HS-5 (cell line): ENCODE results near the gene PLA2G4A.
A peak's percentile ranks its signal among the peaks of the same experiment; 100 is the strongest.
"Not testable (repeated sequence)": the region's sequence is repeated elsewhere in the genome, so short reads cannot be mapped to it uniquely, and the experiment has no call there.

Source experiments
- DNase-seq: peaks from one replicate; pipeline ENCODE4 v3.0.0-alpha.2; 2012; ENCODE audit warnings: low read depth

PLA2G4A gene

DNA sequence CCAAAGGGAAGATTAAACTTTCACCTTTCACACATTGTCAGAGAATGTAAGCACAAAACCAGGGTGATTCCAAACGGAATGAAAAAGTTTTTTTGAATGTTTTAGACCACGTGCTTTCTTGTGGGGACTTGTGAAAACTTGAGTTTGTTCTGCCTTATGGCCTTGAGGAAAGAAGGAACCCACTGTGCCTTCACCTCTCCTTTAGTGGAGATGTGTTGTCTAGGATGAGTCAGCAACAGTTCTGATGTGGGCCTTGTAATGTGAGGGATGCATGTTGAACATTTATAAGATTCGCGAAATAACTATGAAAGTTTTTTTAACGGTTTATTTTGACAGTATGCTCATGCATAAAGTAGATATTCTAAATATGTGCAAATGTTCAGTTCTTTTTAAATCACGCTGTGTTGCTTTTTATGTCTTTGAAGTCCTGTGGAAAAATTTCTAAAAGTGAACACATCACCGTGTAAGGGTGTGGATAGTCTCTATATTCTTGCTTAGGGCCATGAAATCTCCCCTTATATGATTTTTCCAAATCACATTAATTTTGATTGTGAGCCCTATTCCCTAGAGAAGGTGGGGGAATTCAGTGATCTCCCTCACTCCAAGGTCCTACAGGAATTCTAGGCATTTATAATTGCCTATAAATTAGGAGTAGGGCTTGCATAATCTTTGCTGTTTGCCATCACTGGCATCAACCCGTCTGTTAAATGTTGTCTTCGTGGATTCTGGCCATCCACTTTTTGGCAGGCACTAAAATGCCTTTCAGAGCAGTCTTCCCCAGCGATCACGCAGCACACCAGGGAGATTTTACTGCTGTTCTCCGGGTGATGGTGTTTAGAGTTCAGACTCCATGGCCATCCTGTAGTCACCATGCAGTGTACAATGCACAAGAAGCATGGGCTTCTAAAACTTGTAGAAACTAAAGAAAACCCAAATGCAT is 47.4 kb downstream of the PLA2G4A start:
- no peak for DNase-seq

DNA sequence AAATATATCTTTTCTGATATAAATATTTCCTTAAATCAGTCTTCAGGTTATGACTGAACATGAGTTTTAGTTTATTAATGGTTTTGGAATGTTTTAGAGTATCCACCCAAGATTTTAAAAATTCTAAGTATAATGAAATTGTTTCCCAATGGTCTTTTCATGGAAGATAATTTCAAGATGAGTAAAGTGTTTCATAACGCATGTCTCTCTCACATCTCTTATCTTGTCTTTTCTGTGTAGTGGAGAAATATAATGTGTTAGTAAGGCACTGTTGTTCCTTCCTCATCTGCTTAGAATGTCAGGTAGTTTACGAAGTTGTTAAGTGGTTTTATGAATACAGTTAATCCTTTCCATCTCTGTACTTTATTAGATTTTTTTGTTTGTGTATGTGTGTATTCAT is 49.6 kb downstream of the PLA2G4A start:
- peak; percentile 22 for DNase-seq

DNA sequence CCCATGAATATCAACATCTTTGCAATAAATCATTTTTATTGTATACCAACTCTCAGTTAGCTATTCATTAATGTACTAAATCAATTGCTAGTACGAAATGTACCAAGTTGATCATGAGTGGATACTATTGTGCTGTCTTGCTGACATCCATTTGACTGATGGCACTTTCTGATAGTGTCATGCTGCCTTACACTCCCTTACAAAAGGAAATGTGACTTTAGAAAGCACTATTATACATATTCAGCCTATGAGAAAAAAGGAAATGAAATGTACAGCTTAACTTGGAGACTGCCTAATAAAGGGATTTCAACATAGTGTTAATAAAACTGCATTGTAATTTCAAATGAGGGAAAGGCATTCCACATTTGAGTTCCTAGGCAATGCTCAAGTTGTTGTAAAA is 52.2 kb downstream of the PLA2G4A start:
- DNase-seq, result no peak

DNA sequence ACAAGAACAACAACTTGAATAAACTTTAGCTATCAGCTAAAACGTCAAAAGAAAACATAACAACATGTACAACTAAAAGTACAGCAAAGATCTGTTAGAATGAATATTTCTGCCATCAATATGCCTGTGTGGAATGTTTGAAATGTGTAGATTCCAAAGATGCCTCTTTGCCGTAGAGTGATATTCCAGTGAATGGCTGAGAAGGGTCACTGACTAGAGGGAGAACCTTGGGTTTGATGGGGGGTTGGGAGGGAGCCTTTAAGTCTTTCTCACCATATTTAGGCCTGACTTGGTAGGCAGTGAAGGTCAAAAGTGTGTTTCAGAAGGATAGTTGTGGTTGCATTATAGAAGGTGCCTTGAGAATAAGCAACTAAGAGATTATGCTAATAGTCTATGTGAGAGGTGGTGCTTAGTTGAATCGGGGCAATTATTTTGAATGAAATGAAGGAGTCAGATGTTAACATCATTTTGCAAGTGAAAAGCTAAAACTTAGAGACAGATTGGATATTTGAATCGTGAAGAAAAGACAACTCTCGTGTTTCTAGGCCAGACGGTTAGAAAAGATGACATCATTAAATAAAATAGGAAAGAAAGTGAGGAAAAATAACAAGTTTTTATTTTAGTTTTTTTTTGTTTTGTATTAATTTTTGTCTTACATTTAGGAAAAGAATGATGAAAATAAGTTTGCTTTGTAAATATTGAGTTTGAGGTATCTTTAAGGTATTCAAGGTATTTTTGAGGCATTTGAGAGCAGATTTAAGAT is 53.8 kb downstream of the PLA2G4A start:
- no peak for DNase-seq

DNA sequence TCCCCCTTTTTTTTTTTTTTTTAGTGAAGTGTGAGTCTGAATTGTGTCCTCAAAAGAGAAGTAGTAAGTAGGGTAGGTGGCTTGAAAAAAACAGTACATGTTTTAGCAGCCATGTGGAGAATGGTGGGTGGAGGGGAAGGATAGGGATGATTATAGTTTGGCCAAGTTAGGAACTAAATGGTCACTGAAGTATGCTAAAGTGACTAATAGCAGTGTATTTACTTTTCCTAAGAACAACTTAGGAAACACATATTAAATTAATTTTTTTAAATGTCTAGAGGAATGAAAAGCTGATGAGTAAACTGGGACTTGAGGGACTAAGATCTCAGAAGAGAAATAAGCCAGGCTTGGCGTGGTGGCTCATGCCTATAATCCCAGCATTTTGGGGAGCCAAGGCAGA is 55.5 kb downstream of the PLA2G4A start:
- no peak for DNase-seq

DNA sequence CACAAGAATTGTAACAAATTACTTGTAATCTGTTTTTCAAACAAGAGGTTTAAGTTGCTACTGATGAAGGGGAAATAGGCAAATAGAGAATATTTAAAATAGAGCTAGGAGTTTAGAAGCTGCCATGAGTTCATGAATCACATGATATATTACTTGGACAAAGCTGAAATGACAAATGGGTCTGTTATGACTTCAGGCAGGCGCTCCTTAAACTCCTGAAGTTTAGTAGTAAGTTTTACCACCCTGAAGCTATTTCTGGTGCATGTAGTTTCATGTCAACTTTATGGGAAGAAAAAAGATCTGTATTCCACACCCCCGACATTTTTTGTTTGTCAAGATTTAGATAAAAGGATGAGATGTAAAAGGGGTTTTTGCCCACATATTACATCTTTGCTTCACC is 58.5 kb downstream of the PLA2G4A start:
- no peak for DNase-seq

DNA sequence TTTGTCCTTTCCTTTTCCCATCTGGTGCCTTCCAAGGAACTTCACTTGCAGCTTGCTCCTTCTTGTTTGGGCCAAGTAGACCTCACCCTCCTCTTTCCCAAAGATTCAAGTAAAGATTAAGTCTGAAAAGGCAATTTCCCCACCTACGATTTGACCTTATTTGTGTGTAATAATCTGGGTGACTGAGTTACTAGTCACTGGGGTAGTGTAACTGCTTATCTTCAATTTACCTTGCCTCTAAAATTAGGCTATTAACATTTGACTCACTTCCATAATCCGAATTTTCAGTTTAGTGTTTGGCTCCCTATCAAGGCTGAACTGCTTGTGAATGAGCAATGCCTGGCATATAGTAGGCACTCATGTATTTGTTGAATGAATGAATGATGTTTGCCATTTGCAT is 59.6 kb downstream of the PLA2G4A start:
- no peak for DNase-seq

DNA sequence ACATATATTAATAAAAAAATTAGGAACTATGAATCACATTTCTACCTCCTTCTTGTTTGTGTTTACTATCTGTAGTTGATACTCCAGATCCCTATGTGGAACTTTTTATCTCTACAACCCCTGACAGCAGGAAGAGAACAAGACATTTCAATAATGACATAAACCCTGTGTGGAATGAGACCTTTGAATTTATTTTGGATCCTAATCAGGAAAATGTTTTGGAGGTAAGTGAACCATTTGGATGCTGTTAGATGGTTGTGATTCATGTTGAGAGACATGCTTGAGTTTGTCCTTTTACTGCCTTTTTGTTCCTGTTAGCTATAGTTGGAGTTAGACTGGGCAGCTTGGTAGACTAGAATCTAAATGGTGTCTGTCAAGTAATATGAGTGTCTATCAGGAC is 64.2 kb downstream of the PLA2G4A start:
- no peak for DNase-seq

DNA sequence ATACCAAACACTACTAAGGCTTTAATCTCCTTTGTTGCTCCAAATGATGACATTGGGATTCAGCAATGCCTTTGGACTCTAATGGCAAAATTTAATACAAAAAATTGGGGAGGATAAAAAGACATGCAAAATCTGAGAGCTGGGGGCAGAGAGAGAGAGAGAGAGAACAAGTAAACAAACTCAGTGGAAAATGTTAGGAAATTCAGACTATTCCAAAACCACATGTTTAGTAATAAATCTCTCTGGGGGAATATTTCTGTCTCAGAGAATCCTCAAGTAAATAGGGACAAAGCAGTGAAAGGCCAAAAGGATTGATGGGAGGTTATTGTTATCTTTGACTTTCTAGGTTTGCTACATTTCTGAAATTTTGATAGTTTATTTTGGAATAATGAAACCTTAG is 65.7 kb downstream of the PLA2G4A start:
- no peak for DNase-seq

DNA sequence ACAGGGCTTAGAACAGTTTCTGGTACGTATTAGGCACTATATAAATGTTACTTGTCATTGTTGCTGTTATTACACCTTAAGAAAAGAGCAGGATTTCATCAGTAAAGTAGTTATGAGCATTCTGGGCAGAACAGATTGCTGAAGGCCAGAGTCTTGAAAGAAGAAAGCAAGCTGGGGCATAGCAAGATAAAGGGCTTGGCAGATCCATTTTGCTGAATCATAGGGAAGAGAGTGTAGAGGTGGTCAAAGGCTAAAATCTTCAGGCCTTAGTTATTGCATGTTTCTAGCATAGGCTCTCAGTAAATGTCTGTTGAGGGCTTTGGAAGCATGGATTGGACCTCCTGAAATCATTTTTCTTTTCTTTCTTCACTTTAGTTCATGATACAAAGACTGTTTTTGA is 67.5 kb downstream of the PLA2G4A start:
- DNase-seq, result no peak

DNA sequence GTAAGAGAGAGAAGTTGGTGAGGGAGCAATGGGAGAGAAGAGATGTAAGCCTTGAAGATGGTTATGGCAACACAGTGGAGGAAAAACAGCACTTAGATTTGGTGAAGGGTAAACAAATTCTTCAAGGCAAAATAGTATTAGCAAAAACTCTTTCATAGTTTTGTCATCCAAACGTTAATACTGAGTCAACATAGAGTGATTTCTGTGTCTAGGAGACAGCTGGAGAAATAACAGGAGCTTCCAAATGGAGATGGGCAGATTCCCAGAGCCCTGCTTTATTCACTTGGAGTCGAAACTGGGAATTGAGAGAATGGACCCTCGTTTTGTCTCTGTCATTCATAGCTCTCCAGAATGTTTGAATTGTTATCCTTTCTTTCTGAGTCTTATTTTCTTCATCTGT is 68.3 kb downstream of the PLA2G4A start:
- DNase-seq, result no peak

DNA sequence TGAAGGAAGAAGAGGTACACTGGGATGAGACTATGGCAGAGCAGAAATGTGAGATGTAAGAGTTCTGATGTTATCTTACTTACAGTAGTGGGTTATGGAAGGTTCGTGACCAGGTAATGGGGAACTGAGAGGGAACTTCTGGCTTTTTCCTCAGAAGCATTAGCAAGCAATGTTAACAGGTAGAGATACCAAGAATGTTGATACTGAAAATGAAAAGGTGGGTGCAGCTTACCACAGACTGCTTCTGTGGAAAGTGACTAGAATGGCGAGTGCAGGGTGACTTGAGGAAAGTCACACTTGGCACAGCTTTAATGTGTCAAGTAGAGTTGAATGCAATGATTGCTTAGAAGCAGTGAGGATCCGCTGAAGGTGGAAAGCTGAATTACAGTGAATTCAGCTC is 70.8 kb downstream of the PLA2G4A start:
- DNase-seq, result no peak

DNA sequence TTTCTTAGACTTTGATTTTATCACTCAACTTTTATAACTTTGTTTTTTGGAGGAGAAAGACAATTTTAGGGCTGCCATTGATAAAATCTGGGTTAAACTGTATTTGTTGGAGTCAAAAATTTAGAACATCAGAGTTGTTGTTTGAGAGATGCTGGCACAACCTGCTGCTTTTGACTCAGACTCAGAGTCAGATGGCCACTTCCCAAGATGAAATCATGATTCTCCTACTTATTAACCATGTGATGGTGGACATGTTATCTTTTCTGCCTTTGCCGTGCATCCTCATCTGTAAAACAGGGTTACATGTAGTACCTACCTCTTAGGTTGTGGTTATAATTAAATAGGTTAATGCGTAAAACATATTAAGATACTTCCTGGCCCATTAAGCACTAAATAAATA is 71.2 kb downstream of the PLA2G4A start:
- DNase-seq, result no peak

DNA sequence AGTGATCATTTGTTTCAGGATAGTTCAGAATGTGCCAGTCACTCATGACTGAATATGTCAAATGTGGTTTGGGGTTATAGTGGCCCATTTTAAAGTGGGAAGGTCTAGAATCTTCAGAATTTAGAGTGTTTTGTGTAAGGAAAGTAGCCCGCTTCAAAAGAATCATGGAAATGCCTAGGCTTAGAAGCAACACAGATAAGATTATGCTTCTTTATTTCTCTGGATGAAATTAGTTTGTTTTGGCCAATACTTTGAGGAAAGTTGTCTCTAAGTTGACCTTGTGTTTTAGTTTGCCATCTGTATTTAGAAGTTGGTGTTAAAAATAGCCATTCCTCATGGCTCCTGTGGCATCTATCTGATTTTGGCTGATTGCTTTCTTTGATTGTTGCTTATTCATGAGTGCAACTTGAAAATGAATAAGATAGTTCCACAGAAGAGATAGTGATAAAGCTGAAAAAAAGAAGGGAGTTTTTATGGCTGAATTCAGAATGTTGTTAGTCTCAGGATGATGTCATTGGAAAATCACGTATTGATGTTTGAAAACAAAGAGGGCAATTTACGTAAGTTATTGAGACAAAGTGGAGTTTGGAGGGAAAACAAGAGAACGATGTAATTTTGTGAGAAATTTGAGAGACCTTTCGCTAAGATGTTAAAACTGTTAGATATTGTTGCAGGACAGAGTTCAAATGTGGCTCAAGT is 71.9 kb downstream of the PLA2G4A start:
- no peak for DNase-seq

DNA sequence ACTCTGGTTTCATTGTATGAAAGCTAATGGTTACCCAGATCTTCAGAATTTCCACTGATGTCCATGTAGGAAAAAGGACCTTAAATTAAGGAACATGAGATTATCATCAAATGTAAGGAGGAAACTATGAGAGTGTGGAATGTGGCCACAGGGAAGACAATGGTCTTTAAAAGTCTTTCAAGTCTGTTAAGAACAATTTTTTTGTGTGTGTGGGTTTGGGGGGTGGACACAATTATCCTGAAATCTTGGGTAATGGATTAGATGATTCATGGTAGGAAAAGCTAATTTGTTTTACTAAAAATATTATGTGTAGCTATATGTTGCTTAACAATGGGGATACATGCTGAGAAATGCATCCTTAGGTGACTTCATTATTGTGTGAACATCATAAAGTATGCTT is 72.9 kb downstream of the PLA2G4A start:
- DNase-seq, result no peak

DNA sequence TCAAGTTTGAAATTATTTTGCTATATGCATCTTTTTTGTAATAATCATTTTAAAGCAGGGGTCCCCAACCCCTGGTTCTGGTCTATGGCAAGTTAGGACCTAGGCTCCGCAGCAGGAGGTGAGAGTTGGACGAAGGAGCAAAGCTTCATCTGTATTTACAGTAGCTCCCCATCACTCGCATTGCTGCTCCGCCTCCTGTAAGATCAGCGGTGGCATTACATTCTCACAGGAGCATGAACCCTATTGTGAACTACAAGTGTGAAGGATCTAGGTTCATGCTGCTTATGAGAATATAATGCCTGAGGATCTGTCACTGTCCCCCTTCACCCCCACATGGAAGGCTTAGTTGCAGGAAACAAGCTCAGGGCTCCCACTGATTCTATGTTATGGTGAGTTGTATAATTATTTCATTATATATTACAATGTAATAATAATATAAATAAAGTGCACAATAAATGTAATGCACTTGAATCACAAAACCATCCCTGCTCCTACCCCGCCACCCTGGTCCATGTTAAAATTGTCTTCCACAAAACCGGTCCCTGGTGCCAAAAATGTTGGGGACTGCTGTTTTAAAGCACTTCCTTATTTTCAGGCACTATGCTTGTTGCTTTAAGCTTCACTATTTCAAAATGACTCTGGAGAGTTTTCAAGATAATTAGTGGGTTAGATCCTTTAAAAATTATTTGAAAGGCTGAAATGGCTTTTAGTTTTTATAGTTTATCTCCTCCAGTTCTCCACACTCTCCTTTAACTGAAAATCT is 74.8 kb downstream of the PLA2G4A start:
- DNase-seq, result no peak

DNA sequence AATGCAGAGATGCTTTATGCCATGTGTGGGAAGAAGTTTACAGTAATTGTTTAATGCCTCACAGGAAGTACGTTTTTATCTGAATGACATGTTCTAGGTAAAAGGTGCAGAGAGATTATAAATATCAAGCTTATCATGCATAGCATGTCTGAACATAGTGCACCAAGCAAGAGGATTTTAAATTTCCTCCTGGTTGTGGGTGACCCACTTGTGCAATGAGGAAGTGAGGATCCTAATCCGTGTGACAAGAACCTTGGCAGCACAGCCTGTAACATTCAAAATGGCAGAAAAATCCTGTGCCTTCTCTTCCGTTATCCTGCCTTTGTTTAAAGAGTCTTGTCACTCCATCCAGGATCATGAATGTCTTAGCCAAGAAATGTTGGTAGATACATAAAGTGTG is 75.6 kb downstream of the PLA2G4A start:
- DNase-seq, result no peak

DNA sequence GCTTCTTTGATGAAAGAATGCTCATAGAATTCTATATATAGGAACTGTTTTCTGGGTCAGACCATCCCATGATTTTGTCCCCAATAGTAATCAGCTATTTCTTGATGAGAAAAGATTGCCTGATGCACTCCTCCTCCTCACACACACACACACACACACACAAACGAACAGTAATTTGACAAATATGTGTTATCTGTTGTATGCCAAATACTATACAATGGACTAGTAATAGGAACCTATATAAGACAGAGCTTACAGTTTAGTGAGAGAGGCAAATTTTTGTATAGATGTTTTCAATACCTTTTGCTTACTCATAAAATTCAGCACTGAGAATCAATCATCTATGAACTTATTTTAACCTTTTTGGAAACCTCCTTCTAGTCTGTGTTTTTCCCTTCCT is 76.8 kb downstream of the PLA2G4A start:
- DNase-seq, result no peak

DNA sequence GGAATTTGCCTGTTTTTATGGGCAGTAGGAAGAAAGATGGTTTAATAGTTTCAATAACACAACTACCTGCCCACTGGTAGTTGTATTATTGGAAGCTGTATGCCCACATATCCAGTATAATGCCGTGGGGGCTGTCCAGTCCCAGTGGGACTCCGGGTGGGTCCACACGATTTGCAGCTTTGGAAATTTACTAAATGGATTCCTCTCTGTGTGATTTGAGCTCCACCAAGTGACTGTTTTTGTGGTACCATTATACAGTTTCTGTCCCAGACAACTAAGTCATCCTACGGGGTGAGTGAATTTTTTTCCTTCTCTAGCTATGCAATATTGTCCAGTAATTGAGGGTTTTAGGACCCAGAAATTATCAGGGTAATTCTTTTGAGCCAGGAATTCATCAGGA is 86.8 kb downstream of the PLA2G4A start:
- no peak for DNase-seq

DNA sequence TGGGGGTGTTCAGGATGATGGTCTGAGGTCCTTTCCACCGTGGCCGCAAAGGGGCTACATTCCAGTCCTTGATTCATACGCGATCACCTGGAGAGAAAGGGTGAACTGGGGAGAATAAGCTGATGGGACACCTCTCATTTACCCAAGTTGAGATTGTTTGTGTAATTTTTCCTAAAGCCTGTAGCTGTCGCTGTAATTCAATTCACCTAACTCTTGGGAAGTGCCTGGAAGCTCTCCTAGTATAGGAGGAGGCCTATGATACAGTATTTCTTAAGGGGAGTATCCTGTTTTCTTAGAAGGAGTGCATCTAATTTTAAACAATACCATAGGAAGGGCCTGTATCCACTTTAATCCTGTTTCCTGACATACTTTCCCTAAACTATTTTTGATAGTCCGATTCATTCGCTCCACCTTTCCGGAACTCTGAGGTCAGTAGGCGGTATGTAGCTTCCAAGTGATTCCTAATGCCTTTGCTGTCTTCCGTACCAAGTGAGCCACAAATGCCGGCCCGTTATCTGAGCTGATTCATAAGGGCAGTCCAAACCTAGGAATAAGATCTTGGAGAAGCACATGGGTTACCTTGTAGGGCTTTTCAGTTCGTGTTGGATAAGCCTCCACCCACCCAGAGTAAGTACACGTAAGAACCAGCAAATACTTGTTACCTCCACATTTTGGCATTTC is 88.5 kb downstream of the PLA2G4A start:
- DNase-seq, result not testable (repeated sequence)

DNA sequence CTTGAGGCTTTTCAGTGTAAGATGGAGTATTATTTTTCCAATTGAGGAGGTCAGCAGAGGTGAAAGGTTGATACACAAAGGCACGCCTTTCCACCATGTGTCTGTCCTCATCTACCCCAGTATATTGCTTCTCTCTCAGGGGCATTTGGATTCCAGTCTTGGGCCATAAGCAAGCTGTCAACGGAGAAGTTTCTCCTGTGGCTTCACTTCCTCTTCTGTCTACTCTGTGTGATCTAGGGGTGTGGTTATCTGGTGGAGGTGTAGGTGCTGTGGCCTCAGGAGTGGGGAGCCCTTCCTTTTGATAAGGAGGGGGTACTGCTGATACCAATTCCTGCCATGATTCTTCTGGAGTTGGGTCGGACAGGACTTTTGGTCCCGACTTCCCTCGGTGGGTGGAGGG is 92.6 kb downstream of the PLA2G4A start:
- not testable (repeated sequence) for DNase-seq
